OCI-LY7 (cell line): ENCODE data around the gene HAT1. TPM values are rescaled to one million over a fixed set of nuclear protein-coding genes. Genes with fewer than 3 reads are reported as not detected.

Experiments used
- BruUV-seq: library from RNA; stranded (reverse); fragments of 400-500 nt; replicated peaks from 2 replicates; lab custom pipeline; 2021; lab: Mats Ljungman, UMichigan
- CTCF ChIA-PET: fragments of 300-600 bp; sonication (Branson Sonifier 250); formaldehyde crosslinking; loops from one replicate; lab custom pipeline; 2022; ENCODE audit warnings: antibody characterized with exemption; ENCODE audit not compliant: unreplicated experiment; lab: Charles Lee
- POLR2A ChIA-PET: fragments of 300-600 bp; sonication (Branson Sonifier 250); formaldehyde crosslinking; loops from one replicate; lab custom pipeline; 2022; ENCODE audit warnings: antibody characterized with exemption; lab: Charles Lee
- DNase-seq: peaks from one replicate; pipeline ENCODE4 v3.0.0-alpha.2; 2015; ENCODE audit warnings: low spot score
- H2AFZ ChIP-seq: fragments of 200-600 bp; sonication (generic), shearing (Covaris generic); 2 replicates; pipeline ENCODE4 v1.6.1; 2014; ENCODE audit warnings: mild to moderate bottlenecking, antibody characterized with exemption, low read length, moderate library complexity
- H3K27ac ChIP-seq: fragments of 200-600 bp; sonication (generic); 2 replicates; pipeline ENCODE4 v1.5.1; 2014; ENCODE audit warnings: mixed run types, low read depth, mild to moderate bottlenecking, moderate library complexity, low read length, inconsistent platforms; ENCODE audit not compliant: poor library complexity, severe bottlenecking
- H3K36me3 ChIP-seq: fragments of 200-600 bp; sonication (generic); 2 replicates; pipeline ENCODE4 v1.6.1; 2014; ENCODE audit warnings: mild to moderate bottlenecking, antibody characterized with exemption, low read length, moderate library complexity, mixed read lengths; ENCODE audit not compliant: insufficient read depth
- H3K4me1 ChIP-seq: fragments of 200-600 bp; sonication (generic); 2 replicates; pipeline ENCODE4 v1.5.1; 2014; ENCODE audit warnings: mild to moderate bottlenecking, low read length; ENCODE audit not compliant: insufficient read depth, poor library complexity, severe bottlenecking
- H3K4me2 ChIP-seq: fragments of 200-600 bp; sonication (generic); 2 replicates; pipeline ENCODE4 v1.6.1; 2014; ENCODE audit warnings: mild to moderate bottlenecking, low read length
- H3K4me3 ChIP-seq: fragments of 200-600 bp; sonication (generic); 2 replicates; pipeline ENCODE4 v1.5.1; 2014; ENCODE audit warnings: mild to moderate bottlenecking, low read depth, low read length; ENCODE audit not compliant: poor library complexity, severe bottlenecking
- H3K79me2 ChIP-seq: fragments of 200-600 bp; sonication (generic); 2 replicates; pipeline ENCODE4 v1.6.1; 2016; ENCODE audit warnings: low read depth, mild to moderate bottlenecking, low read length, moderate library complexity, mixed read lengths; ENCODE audit not compliant: insufficient read depth
- H3K9me2 ChIP-seq: fragments of 200-600 bp; sonication (generic); 2 replicates; pipeline ENCODE4 v1.6.1; 2016; ENCODE audit warnings: mild to moderate bottlenecking, low read length, mixed read lengths; ENCODE audit not compliant: insufficient read depth
- H3K9me3 ChIP-seq: fragments of 200-600 bp; sonication (generic); 2 replicates; pipeline ENCODE4 v1.6.1; 2014; ENCODE audit warnings: mild to moderate bottlenecking, mixed run types, low read length, mixed read lengths
- H4K20me1 ChIP-seq: fragments of 200-600 bp; sonication (generic); 2 replicates; pipeline ENCODE4 v1.6.1; 2014; ENCODE audit warnings: mild to moderate bottlenecking, antibody characterized with exemption, low read length, moderate library complexity, mixed read lengths; ENCODE audit not compliant: insufficient read depth
- CTCF ChIP-seq: fragments of 200-600 bp; sonication (generic); conservative IDR thresholded peaks from 2 replicates; pipeline ENCODE4 v1.5.1; 2014; ENCODE audit warnings: mild to moderate bottlenecking, antibody characterized with exemption, low read length, moderate library complexity, mixed read lengths
- EZH2phosphoT487 ChIP-seq: fragments of 200-600 bp; sonication (generic); IDR thresholded peaks from 2 replicates; pipeline ENCODE4 v1.6.1; 2018; ENCODE audit warnings: low read depth, borderline replicate concordance, mild to moderate bottlenecking, mixed run types, antibody characterized with exemption, low read length, moderate library complexity, mixed read lengths
- intact Hi-C: fragments of 100-400 bp; cut with micrococcal nuclease; formaldehyde crosslinking; loops from one replicate; pipeline ENCODE4 v1.10.0; 2022; ENCODE audit not compliant: unreplicated experiment
- total RNA-seq, 2 experiments: library from RNA; depleted of rRNA in 1 of 2; stranded (reverse); fragments of >200 nt in 1 of 2; shearing (Covaris generic) in 1 of 2; gene quantifications; 2 replicates each; pipeline ENCODE4 v1.2.3, GENCODE V29; 2014 to 2022

Gene HAT1
- total RNA-seq, 2 experiments from 2014 or later, result 77.5 to 96.5 TPM

- TF ChIP-seq EZH2phosphoT487, result no peak
- TF ChIP-seq CTCF, result no peak
- H3K4me1 ChIP-seq, result no peaks in the 10 kb centered on the region
- peaks cover 58% of the 10 kb centered on the region for H3K36me3 ChIP-seq
- no peak for DNase-seq
- no peaks in the 10 kb centered on the region for H3K9me2 ChIP-seq
- peaks cover 43% of the 10 kb centered on the region for H3K79me2 ChIP-seq
- no TSS peak for BruUV-seq
- intact Hi-C loops, result no loop called here
- POLR2A ChIA-PET, result interaction anchor here (0.7 kb wide), 1 partner anchor 149 kb away, joined by 4 read pairs; no protein-coding TSS in a partner anchor
- no peaks in the 10 kb centered on the region for H3K9me3 ChIP-seq
- no peak overlapping the region for H3K4me2 ChIP-seq
- H3K27ac ChIP-seq, result no peak overlapping the region
- no peak overlapping the region for H3K4me3 ChIP-seq
- H4K20me1 ChIP-seq, result 0 out of 2 replicates have a peak, but pooled peaks cover 4% of the 10 kb centered on the region
- CTCF ChIA-PET, result no interaction called here
- H2AFZ ChIP-seq, result no peak overlapping the region
Observed at GRCh38 chr2:171874963-171875362, 47.3 kb upstream of the HAT1 start.

- Histone ChIP-seq H3K4me1 (no peaks in the 10 kb centered on the region), H3K36me3 (peaks cover 60% of the 10 kb centered on the region), H3K4me2 (no peak overlapping the region), H3K27ac (no peak overlapping the region), H3K4me3 (no peak overlapping the region), H2AFZ (no peak overlapping the region), H3K9me3 (no peaks in the 10 kb centered on the region), H4K20me1 (peaks cover 9% of the 10 kb centered on the region; the same call in 1 of the 2 replicates), H3K9me2 (no peaks in the 10 kb centered on the region), H3K79me2 (peaks cover 53% of the 10 kb centered on the region)
- POLR2A ChIA-PET, result interaction anchor here (0.6 to 1.3 kb wide), 3 partner anchors 15 to 58 kb away, joined by 3 to 9 read pairs (median 4); no protein-coding TSS in a partner anchor
- no peak for DNase-seq
- intact Hi-C loops, result no loop called here
- TF ChIP-seq EZH2phosphoT487, result no peak
- TF ChIP-seq CTCF, result no peak
- BruUV-seq, result no TSS peak
- CTCF ChIA-PET, result no interaction called here
Observed at GRCh38 chr2:171878481-171878993, 43.7 kb upstream of the HAT1 start.

- CTCF ChIA-PET, result no interaction called here
- Histone ChIP-seq H3K9me3 (no peaks in the 10 kb centered on the region), H4K20me1 (peaks cover 9% of the 10 kb centered on the region; the same call in 1 of the 2 replicates), H3K79me2 (peaks cover 49% of the 10 kb centered on the region), H3K4me1 (no peaks in the 10 kb centered on the region), H2AFZ (no peak overlapping the region), H3K4me2 (no peak overlapping the region), H3K4me3 (no peak overlapping the region), H3K36me3 (peaks cover 53% of the 10 kb centered on the region), H3K27ac (no peak overlapping the region), H3K9me2 (no peaks in the 10 kb centered on the region)
- TF ChIP-seq CTCF (no peak), EZH2phosphoT487 (no peak)
- no TSS peak for BruUV-seq
- POLR2A ChIA-PET, result interaction anchor here (1.0 to 1.3 kb wide), 2 partner anchors 12 to 13 kb away, joined by 3 to 9 read pairs; no protein-coding TSS in a partner anchor
- intact Hi-C loops, result no loop called here
- DNase-seq, result no peak
Observed at GRCh38 chr2:171879865-171880264, 42.4 kb upstream of the HAT1 start.
